ENCODE measurements around the gene OR13A1.
"Not testable (repeated sequence)": the region's sequence is repeated elsewhere in the genome, so short reads cannot be mapped to it uniquely, and the experiment has no call there.

OR13A1 gene

DNA sequence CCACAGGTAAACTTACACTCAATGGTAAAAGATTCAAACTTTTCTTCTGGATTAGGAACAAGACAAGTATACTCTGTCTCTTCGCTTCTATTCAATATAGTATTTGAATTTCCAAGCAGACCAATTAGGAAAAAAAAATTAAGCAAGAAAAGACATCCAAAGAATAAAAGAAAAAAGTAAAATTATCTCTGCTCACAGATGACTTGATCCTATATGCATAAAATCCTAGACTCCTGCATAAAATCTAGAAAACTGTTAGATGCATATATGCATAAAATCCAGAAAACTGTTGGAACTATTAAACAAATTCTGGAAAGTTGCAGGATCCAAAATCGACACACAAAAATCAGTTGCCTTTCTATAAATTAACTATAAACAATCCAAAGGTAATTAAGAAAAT is at the start of gene OR13A1:
Gene OR13A1 (minus strand): TSS at position 101 of the 400 bp plus-strand sequence. CDS start 11,186 bp downstream, outside the sequence.
- DNase-seq (ENCODE audit: low read depth in 2 of 2): no peak

DNA sequence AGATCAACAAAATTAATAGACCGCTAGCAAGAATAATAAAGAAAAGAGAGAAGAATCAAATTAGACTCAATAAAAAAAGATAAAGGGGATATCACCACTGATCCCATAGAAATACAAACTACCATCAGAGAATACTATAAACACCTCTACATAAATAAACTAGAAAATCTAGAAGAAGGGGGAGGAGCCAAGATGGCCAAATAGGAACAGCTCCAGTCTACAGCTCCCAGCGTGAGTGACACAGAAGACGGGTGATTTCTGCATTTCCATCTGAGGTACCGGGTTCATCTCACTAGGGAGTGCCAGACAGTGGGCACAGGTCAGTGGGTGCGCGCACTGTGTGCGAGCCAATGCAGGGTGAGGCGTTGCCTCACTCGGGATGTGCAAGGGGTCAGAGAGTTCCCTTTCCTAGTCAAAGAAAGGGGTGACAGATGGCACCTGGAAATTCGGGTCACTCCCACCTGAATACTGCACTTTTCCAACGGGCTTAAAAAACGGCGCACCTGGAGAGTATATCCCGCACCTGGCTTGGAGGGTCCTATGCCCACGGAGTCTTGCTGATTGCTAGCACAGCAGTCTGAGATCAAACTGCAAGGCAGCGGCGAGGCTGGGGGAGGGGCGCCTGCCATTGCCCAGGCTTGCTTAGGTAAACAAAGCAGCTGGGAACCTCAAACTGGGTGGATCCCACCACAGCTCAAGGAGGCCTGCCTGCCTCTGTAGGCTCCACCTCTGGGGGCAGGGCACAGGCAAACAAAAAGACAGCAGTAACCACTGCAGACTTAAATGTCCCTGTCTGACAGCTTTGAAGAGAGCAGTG is 46.8 kb upstream of the OR13A1 start:
- not testable (repeated sequence) for DNase-seq (ENCODE audit: low read depth in 2 of 2)

GRCh38 chr10:45358961-45359360 is 43.6 kb upstream of the OR13A1 start:
- DNase-seq (ENCODE audit: low read depth in 2 of 2): not testable (repeated sequence)

DNA sequence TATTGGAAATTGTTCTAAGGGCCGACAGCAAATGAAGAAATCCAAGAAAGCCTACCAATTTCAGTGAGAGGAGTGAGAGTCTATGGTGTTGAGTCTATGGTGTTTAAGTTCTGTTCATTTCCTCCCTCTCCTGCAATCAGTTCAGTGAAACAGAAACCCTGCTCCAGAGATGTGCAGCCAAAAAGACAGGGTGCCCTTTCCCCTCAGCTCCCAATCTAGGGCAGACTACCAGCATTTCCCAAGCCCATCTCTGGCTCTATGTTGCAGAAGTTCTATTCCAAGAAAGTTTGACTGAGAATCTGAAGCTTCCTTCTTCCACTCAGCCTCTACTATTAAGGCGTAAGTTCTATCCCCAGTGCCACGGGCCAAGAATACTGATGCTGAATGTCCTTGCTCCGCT is 40.1 kb upstream of the OR13A1 start:
- DNase-seq (ENCODE audit: low read depth in 2 of 2): no peak

- DNase-seq (ENCODE audit: low read depth in 2 of 2): no peak
These were observed 38.9 kb upstream of the OR13A1 start for GRCh38 chr10:45354261-45354660.

DNA sequence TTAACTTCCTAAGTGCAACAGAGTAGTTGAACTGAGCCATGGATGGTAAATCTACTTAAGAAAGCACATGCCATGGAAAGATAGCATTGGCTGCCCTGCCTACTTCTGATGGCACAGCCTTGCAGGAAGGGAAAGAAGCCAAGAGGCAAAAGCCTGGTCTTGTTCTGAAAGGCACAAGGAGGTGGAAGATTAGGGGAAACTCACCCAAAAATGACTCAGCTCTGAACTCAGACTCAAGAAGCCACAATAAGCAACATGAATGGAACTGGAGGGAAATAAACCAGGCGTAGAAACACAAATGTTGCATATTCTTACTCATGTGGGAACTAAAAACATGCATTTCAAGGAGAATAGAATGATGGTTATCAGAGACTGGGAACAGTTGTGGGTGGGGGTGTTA is 37.8 kb upstream of the OR13A1 start:
- no peak for DNase-seq (ENCODE audit: low read depth in 2 of 2)

GRCh38 chr10:45348196-45348765 is 32.9 kb upstream of the OR13A1 start:
- not testable (repeated sequence) for DNase-seq (ENCODE audit: low read depth in 2 of 2)

DNA sequence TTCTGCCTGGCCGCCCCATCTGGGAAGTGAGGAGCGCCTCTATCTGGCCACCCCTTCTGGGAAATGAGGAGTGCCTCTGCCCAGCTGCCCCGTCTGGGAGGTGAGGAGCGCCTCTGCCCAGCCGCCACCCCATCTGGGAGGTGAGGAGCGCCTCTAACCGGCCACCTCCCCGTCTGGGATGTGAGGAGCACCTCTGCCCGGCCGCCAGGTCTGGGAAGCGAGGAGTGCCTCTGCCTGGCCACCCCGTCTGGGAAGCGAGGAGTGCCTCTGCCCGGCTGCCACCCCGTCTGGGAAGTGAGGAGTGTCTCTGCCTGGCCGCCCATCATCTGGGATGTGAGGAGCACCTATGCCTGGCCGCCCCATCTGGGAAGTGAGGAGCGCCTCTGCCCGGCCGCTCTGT is 32.1 kb upstream of the OR13A1 start:
- DNase-seq (ENCODE audit: low read depth in 2 of 2): not testable (repeated sequence)

GRCh38 chr10:45346652-45347335 is 31.4 kb upstream of the OR13A1 start:
- DNase-seq (ENCODE audit: low read depth in 2 of 2): not testable (repeated sequence)

- not testable (repeated sequence) for DNase-seq (ENCODE audit: low read depth in 2 of 2)
These were observed 25.0 kb upstream of the OR13A1 start for GRCh38 chr10:45340420-45340819.

GRCh38 chr10:45339894-45340293 is 24.5 kb upstream of the OR13A1 start:
- DNase-seq (ENCODE audit: low read depth in 2 of 2): no peak

GRCh38 chr10:45331824-45332223 is 16.4 kb upstream of the OR13A1 start:
- not testable (repeated sequence) for DNase-seq (ENCODE audit: low read depth in 2 of 2)

DNA sequence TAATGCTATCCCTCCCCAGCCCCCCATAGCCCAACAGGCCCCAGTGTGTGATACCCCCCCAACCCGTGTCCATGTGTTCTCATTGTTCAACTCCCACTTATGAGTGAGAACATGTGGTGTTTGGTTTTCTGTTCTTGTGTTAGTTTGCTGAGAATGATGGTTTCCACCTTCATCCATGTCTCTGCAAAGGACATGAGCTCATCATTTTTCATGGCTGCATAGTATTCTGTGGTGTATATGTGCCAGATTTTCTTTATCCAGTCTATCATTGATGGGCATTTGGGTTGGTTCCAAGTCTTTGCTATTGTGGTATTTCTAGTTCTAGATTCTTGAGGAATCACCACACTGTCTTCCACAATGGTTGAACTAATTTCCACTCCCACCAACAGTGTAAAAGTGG is 11.5 kb upstream of the OR13A1 start:
- DNase-seq (ENCODE audit: low read depth in 2 of 2): not testable (repeated sequence)

DNA sequence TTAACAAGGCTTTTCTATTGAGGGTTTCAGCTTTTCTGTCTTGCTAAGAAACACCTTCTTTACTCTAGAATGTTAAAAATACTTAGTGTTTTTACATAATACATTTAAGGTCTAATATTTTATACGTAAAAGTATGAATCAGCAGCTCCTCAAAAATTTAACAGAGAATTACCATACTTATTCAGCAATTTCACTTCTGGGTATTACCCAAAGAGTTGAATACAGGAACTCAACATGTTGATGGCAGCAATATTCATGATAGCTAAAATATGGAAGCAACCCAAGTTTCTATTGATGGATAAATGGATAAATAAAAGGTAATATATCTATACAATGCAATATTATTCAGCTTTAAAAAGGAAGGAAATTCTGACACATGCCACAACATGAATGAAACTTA is 9.7 kb upstream of the OR13A1 start:
- no peak for DNase-seq (ENCODE audit: low read depth in 2 of 2)

DNA sequence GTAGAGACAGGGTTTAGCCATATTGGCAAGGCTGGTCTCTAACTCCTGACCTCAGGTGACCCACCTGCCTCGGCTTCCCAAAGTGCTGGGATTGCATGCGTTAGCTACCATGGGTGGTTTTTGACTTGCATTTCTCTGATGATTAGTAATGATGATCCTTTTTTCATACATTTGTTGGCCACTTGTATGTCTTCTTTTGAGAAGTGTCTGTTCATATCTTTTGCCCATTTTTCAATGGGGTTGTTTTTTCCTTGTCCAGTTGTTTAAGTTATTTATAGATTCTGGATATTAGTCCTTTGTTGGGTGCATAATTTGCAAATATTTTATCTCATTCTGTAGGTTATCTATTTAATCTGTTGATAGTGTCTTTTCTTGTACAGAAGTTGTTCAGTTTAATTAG is 4.3 kb upstream of the OR13A1 start:
- no peak for DNase-seq (ENCODE audit: low read depth in 2 of 2)

GRCh38 chr10:45313264-45313873 is 2.0 kb downstream of the OR13A1 start:
- no peak for DNase-seq (ENCODE audit: low read depth in 2 of 2)

GRCh38 chr10:45308707-45309106 is 6.7 kb downstream of the OR13A1 start:
- DNase-seq (ENCODE audit: low read depth in 2 of 2): no peak

DNA sequence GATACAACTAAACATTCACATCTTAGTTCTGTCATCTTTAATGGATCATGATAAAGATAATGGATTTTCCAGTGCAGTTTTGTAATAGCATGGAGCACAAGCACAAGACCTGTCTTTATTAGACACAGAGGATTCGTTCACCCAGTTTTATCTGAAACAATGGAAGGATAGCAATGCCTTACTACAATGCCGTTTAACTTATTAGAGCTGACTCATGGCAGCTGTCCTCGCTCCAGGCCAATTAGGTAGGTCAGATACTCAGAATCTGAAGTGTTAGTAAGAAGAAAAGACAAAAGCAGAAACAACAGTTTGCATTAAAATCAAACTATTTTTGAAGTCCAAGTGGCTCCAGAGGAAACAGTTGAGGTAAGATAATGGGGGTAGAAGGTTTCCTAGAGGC is 12.8 kb downstream of the OR13A1 start:
- no peak for DNase-seq (ENCODE audit: low read depth in 2 of 2)

GRCh38 chr10:45298341-45298955 is 17.0 kb downstream of the OR13A1 start:
- not testable (repeated sequence) for DNase-seq (ENCODE audit: low read depth in 2 of 2)

DNA sequence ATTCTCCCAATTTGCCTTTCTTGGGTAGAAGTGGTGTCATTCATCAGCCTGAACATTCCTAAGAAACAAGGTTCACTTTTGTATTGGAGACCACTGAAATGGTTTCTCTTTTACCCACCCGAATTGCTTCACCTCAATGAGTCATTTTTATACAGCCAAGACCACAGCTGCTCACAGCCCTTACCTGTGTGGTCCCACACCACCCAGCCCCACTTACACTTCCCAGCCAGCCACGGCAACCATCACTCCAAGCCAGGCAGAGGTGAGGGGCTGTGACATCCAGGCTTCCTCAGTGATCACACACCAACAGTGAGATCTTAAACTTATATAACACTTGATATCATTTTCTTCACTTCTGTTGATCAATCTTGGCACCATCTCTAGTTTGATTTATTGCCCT is 20.7 kb downstream of the OR13A1 start:
- DNase-seq (ENCODE audit: low read depth in 2 of 2): no peak

GRCh38 chr10:45286980-45287379 is 28.4 kb downstream of the OR13A1 start:
- DNase-seq (ENCODE audit: low read depth in 2 of 2): no peak

DNA sequence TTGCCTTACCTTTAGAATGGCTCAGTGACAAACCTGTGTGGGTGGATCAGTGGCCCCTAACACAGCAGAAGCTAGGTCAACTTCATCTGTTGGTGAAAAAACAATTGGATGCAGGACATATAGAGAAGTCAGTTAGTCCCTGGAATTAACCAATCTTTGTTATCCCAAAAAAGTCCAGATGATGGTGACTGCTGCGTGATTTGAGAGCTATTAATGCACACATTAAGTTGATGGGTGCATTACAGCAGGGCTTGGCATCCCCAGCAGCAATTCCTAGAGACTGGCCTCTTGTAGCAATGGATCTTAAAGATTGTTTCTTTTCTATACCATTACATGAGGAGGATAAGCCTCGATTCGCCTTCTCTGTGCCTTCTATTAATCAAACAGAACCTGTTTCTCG is 33.3 kb downstream of the OR13A1 start:
- no peak for DNase-seq (ENCODE audit: low read depth in 2 of 2)
